ELR (cell line): Measurements from ENCODE around the gene TMEM138.

ENCODE experiments used
- DNase-seq: peaks from one replicate; pipeline ENCODE4 v3.0.0-alpha.2; 2015; ENCODE audit warnings: low read depth

The TMEM138 gene

DNA sequence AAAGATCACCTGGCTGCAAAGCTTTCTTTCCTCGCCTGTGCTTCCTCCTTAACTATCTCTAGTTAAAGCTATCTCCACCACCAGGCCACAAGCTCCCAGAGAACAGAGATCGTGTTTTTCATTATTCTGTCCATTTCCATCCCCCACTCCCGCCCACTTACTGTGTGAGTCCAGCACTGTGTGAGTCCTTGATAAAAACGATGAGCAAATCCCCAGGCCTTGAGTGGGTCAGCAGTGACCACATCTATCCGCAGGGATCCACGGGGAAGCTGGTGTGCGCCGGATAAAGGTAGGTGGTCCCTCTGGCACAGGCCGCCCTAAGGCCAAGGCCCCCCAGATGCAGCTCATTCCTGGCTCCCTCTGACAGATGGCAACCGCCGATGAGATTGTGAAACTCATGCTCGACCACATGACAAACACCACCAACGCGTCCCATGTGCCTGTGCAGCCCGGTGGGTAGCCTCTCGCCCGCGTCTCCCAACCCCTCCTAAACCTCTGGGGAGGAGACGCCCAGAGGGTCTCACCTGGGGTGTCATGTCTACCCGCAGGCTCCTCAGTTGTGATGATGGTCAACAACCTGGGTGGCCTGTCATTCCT is 19.9 kb upstream of the TMEM138 start:
- no peak for DNase-seq

DNA sequence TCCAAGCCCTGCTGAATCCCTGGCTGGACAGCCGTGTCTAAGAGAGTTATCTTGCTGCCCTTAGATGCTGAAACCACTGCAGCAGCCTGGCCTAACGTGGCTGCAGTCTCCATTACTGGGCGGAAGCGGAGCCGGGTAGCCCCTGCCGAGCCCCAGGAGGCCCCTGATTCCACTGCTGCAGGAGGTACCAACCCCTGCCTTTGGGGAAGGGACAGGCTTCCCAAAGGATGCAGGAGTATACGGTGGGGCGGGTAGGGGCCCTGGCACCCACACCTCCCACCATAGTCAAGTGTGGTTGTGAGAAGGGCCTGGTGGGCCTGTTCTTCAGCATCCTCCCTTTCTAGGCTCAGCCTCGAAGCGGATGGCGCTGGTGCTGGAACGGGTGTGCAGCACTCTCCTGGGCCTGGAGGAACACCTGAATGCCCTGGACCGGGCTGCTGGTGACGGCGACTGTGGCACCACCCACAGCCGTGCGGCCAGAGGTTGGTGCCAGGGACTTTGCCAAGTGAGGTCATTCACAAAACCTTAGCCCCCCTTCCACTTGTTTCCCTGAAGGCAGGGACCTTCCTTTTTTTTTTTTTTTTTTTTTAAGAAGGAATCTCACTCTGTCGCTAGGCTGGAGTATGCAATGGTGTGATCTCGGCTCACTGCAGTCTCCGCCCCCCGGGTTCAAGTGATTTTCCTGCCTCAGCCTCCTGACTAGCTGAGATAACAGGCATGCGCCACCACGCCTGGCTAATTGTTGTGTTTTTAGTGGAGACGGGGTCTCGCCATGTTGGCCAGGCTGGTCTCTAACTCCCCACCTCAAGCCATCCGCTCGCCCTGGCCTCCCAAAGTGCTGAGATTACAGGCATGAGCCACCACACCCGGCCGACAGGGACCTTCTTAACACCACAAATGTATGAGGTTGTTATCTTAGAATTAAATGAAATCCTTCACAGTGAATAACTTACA is 18.1 kb upstream of the TMEM138 start:
- DNase-seq: no peak

DNA sequence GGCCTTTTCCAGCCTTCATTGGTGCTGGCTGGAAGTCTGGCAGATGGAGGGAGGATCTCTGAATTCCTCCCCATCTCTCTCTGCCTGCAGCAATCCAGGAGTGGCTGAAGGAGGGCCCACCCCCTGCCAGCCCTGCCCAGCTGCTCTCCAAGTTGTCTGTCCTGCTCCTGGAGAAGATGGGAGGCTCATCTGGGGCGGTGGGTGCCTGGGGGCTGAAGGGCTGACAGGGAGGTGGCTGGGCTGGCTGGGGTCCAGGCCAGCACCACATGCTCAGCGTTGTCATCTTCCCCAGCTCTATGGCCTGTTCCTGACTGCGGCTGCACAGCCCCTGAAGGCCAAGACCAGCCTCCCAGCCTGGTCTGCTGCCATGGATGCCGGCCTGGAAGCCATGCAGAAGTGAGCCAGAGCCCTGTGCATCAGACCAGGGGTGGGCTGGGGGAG is 17.0 kb upstream of the TMEM138 start:
- no peak for DNase-seq

DNA sequence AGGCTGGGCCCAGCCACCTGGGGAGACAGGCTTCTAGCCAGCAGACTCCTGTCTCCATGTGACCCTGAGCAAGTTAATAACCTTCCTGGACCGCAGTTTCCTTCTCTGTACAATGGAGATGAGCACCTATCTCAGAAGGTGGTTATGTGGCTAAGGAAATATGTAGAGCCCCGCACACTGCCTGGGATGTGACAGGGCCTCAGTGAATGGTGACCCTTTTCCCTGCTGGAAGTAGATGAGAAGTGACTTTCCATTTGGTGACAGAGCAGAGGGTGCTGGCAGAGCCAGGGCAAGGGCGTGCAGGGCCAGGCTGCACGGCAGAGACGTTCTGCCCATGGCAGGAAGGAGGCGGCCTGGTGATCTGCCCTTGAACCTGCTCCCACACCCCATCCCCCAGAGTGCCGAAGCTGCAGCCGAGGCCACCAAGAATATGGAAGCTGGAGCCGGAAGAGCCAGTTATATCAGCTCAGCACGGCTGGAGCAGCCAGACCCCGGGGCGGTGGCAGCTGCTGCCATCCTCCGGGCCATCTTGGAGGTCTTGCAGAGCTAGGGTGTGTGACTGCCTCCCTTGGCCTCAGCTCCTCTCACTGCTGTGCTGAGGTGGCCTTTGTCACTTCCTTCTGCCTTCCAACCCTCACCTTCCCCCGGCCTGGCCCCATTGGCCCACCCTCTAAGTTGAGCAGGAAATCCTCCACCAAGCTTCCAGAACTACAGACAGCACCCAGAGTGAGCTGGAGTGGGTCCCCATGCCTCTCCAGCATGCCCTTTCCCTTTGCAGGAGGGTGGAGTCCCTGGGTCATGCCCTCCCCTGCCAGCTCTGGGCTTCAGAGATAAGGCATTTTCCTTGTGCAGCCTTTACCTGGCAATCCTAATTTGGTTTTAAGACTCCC is 16.0 kb upstream of the TMEM138 start:
- DNase-seq: no peak

DNA sequence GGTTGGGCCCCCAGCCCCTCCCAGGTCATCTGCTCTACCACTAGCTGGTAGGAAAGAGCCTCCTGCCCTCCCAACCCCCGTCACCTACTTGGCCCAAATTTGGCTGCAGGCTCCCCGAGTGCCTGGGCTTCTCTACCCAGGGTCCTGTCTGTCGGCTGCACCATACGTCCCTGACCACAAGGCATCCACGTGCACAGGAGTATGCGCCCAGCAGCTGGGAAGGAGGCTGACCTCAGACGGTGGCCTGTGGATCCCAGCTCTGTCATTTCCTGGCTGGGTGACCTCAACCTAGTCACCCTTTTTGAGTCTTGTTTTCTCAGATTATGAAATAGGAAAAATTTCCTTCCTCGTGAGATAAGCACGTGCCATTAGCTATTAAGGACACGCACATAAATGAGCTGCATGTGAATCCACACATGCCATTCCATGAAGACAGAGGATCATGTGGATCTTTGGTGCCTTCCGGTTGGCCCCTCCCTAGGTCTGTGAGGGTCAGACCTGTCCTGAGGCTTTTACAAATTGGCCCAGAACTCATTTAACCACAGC is 14.2 kb upstream of the TMEM138 start:
- DNase-seq: peak; percentile 73

DNA sequence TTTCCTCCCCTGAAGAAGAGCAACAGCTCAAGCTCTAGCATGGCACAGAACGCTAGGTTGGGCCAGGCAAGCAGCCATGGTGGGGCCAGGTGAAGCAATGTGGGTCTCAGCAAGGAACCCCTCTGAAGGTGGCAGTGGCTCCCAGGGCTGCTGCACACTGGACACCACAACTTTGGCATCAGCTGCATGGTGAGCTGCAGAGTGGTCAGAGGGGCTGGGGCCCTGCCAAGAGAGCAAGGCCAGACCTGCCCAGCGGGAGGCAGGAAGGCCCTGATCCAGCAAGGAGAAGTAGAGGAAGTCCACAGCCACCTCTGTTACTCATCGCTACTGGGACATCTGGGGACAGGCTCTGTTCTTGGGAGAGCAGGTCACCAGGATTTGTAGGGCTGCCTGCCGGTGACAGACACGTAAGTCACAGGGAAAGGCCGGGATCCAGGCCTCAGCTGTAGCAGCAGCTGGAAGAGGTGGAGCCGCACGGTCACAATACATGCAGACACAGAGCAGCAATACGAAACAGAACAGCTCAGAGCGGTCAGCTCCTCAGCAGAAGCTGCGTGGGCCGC is 12.9 kb upstream of the TMEM138 start:
- no peak for DNase-seq

DNA sequence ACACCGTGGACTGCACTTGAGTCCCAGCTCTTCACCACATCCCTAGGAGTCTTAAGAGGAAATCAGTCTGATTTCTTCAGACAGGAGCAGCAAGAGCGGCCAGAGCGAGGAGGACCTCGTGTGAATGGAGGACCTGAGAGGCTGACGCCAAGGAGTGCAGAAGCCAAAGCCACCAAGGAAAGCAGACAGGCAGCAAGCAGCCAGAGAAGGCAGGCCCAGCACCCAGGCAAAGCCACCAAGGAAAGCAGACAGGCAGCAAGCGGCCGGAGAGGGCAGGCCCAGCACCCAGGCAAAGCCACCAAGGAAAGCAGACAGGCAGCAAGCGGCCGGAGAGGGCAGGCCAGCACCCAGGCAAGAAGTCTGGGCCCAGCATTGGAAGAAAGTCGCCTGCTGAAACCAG is 12.3 kb upstream of the TMEM138 start:
- DNase-seq: no peak

DNA sequence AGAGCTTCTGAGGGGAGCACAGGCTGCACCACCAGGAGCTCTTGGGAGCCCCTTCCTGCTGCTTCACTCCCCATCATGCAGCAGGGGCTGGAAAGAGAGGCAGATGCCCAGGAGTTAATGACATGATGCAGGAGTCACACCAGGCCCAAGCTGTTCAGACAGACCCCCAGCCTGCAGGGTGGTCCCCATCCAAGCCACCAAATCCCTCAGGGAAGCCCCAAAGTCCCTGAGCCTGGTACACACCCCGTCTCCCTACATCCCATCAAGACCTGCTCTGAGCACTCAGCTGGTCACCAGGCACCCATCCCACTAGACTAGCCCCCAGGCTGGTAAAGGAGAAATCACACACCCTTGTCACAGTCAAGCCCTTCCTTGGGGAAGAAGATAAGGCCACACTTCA is 11.8 kb upstream of the TMEM138 start:
- DNase-seq: no peak

DNA sequence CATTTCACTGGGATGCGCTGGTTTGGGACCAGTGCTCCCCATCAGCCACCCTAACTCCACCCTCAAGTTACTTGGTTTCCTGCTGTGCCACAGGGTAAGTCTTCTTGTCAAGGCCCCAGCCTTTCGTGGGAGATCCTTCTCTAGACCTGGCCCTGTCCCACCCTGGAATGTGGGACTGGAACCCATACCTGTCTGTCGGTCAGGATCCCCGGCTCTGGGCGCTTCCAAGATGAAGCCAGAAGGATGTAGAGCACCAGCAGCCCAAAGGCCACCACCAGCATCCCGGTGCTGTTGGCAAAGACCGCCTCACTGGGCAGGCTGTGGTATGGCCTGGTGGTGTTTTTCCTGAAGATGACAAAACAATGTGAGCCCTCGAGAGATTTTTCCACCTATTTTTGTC is 11.4 kb upstream of the TMEM138 start:
- no peak for DNase-seq

DNA sequence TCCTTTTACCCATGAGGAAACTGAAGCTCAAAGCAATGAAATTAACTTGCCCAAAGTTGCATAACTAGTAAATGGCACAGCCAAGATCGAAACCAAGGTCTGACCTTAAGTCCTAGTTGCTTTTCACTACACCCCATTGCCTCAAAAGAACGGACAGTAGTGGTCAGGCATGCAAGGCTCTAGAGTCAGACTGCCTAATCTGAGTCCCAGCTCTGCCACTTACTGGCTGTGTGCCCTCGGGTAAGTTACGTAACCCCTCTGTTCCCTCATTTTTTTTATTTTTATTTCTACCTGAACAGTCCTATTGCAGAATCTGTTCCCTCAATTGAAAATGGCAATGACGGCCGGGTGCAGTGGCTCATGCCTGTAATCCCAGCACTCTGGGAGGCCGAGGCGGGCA is 10.1 kb upstream of the TMEM138 start:
- no peak for DNase-seq

DNA sequence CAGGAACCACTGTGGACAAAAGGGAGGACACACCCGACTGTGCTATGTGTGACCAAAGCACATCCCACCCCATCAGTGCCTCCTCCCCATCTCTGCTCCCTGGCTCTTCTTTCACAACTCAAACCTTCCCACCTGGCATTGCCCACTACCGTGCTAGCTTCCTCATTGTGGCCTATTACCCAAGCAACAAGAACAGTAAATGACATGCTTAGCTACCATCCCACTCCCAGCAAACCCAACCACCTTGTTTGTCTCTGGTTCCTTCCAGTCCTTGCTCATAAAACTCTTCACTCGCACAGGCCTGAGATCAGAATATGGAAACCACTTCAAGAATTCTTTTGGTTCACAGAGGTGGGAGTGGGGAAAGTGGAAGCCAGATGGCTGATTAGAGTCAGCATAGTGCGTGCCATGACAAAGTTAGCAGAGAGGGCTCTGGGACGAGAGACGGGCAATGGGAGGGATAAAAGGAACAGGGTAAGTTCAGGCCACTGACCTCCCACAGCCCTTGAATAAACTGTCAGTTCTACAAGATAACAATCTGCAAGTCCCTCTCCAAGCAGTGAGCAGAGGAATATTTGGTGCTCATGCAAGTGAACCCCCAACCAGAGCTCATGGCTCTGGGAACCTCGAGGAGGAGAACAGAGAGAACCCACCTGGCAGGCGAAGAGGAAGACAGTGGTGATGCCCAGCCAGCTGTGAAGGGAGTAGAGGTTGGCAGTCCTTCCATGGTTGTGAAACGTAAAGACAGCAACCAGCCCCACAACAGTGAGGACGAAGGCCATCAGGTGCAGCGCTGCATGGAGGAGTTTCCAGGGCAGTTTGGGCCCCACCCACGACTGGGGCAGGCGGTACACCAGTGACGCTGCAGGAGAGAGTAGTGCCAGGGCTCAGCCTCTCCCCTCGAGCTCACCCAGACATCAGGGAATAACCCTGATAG is 8.8 kb upstream of the TMEM138 start:
- no peak for DNase-seq

DNA sequence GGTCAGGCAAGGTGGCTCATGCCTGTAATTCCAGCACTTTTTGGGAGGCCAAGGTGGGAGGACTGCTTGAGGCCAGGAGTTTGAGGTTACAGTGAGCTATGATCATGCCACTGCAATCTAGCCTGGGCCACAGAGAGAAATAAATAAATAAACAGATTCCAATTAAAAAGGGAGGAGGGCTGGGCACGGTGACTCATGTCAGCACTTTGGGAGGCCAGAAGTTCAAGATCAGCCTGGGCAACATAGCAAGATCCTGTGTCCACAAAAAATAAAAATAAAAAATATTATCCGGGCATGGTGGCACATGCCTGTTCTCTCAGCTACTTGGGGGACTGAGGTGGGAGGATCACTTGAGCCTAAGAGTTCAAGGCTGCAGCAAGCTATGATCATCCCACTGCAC is 8.0 kb upstream of the TMEM138 start:
- no peak for DNase-seq

DNA sequence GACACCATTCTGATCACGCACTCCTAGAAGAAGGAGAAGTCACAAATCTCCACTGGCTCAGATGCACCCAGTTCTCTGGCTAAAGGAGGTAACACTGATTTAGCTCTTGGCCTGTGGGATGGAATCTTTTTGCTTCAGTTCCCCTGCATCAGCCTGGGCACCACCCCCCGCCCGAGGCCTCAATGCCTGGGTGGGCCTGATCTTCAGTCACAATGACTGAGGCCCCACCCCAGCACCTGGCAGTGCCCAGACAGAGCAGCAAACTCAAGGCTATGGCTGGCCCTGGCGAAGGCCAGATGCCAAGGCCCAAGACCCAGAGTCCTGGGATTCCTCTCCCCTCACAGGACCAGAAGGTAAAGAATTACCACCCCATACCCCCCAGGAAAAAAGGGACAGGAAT is 5.5 kb upstream of the TMEM138 start:
- DNase-seq: no peak

DNA sequence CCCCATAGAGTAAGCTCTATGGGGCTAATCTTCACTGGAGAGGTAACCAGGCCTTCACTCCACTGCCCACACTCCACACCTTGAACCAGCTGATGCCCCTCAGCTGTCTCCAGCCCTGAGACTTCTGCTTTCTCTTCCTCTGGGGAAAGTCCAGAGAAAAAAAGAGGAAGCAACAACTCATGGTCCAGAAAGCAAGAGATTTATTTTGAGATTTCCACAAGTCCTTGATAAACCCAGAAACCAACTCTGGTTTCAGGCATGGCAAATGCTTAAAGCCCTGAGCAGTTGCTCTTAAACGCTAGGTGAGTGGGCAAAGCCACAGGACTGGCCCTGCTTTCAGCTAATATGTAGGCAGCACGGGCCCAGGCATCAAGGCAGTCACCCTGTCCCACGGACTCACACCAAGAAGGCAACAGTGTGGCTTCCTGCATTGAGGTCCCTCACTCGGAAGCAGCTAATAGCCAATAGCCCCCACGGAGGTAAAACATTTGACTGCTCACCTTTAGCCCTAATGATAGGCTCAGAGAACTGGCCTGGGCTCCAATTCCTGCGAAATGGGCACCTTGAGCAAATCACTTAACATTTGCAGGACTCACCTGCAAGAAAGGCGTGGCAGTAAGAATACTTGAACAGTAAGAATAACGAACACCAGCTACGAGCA is 4.8 kb upstream of the TMEM138 start:
- no peak for DNase-seq

DNA sequence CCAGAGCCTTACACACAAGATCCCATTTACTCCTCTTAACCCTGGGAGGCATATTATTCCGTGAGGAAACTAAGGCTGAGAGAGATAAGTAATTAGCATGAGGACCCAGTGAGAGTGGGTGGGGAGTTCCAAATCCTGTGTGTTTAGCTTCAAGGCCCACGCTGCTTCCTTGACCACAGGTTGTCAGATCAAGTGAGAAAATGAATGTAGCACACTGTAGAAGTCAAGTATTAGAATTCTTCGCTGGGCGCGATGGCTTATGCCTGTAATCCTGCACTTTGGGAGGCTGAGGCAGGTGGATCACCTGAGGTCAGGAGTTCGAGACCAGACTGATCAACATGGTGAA is 4.3 kb upstream of the TMEM138 start:
- no peak for DNase-seq

DNA sequence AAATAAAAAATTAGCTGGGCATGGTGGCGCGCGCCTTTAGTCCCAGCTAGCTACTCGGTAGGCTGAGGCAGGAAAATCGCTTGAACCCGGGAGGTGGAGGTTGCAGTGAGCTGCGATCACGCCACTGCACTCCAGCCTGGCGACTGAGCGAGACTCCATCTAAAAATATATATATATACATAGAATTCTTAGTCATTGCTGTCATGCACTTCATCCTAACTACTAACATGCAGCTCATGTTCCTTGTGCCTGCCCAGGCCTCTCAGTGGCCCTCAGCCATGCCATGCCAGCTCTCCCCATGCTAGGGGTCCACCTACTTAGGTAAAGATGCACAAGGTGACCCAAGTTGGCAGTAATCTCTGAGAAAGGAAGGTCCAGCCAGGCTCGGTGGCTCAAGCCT is 3.6 kb upstream of the TMEM138 start:
- no peak for DNase-seq

DNA sequence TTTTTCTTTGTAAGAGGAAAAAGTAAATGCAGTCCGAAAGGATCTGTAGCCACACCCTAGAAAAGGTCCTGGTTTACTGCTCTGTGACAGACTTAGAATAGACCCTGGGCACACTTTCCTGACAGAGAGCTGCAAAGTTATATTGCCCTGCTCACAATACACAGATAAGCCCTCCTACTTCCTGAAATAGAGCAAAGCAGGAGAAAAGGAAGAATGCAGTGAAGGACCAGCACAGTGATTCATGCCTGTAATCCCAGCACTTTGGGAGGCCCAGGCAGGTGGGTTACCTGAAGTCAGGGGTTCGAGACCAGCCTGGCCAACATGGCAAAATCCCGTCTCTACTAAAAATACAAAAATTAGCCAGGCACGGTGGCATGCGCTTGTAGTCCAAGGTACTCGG is 2.7 kb upstream of the TMEM138 start:
- no peak for DNase-seq

DNA sequence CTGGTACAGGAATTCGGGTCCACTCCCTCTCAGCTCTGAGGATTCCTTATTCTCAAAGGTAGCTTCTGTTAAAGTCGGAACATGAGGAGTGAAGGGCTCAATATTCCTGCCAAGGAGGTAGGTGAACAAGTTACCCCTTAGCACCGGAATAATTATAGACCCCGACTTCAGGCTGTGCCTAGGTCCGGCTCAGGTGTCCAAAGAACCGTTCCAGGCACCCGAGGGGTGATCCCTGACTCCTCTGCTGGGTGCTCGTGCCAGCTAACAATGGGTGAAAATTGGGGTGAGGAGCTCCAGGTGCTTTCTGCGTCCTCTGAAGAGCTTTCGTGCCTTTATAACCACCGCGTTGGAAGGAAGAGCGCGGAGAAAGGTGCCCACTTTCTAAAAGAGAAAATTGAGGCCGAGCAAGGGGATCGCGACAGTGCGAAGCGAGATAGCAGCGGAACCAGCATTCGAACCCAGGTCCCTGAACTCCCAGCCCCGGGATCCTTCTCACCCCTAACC is 885 bp upstream of the TMEM138 start:
- peak; percentile 11 for DNase-seq

DNA sequence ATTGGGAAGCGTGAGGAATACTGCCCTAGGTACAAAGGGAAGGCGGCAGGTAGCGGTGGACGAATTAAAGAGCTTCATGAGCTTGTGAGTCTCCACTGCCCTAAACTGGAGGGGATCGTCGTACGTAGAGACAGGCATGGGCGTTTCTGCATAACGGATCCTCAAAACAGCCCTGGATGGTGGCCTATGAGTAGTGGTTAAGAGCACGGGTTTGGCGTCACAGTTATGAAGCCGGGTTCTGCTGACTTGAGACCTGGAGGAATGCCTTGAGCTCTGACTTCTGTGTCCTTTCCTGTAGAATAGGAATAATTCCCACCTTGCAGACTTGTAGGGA is 335 bp downstream of the TMEM138 start:
- peak; percentile 66 for DNase-seq

DNA sequence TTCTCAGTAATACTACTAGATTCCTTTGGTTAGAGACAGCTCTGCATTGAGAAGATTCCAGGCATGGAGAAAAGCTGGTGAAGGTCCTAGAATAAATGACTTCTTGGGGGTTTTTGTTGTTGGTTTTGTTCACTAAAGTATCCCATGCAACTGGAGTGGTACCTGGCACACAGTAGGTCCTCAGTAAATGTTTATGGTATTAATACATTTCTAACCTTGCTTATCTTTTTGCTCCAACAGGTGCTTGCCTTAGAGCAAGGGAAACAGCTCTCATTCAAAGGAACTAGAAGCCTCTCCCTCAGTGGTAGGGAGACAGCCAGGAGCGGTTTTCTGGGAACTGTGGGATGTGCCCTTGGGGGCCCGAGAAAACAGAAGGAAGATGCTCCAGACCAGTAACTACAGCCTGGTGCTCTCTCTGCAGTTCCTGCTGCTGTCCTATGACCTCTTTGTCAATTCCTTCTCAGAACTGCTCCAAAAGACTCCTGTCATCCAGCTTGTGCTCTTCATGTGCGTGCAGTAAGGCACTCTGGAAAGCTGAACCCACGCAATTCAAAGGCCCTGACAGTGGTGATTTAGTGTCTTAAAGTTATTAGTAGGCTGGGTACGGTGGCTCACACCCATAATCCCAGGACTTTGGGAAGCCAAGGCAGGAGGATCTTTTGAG is 2.0 kb downstream of the TMEM138 start:
- no peak for DNase-seq
